ENCODE results near the gene TRIM44.

DNA sequence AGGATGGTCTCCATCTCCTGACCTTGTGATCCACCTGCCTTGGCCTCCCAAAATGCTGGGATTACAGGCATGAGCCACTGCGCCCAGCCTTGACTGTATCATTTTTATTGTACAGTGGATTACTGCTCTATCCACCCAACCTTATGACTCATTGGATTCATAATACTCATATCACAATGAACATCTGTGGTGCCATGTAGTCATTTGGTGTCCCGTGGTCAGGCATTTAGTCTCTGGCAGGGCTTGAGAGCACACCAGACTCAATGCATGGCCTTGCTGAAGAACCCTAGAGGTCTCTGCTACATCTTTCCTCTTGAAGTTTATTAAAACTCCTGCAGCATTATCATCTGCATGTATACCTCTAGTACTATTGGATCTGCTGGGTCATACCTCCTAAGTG lies 183.3 kb downstream of the TRIM44 start:
- TF ChIP-seq CTCF (IDR thresholded peaks at IDR 0.05; ENCODE audit: low read depth, low read length, poor library complexity, severe bottlenecking) (no peak), EZH2phosphoT487 (IDR thresholded peaks at IDR 0.05; ENCODE audit: borderline replicate concordance, low read length) (no peak)
